Measurements from ENCODE around the gene SDHAF2. TPM values are rescaled to one million over a fixed set of nuclear protein-coding genes. Genes with fewer than 3 reads are reported as not detected.

SDHAF2 gene
- polyA plus RNA-seq, 1 of the 3 experiments (the other 2 are of a cell fraction): 81.7 TPM

- 70% methylated on average over 1 of the region's 5 CpGs for WGBS (ENCODE audit: low lambda C conversion rate)
- H3K27me3 ChIP-seq (ENCODE audit: insufficient read depth): no peaks in the 10 kb centered on the region
- H3K36me3 ChIP-seq (replicated peaks in 1 of 2; ENCODE audit: control insufficient read depth in 1 of 2, insufficient read depth in 2 of 2, low read length in 1 of 2): no peaks in the 10 kb centered on the region
- no peak overlapping the region for H2AFZ ChIP-seq (ENCODE audit: low read depth)
- ChIA-PET POLR2A (no interaction called here), CTCF (interaction anchor here (1.4 to 21.8 kb wide), 3 partner anchors 10 to 152 kb away, joined by 4 to 670 read pairs (median 31); partner anchors contain the start of gene LRRC10B)
- no peak for DNase-seq
- H3K79me2 ChIP-seq (ENCODE audit: insufficient read depth): no peaks in the 10 kb centered on the region
- H3F3A ChIP-seq (replicated peaks; ENCODE audit: insufficient read depth): no peaks in the 10 kb centered on the region
- peaks cover 6 to 29% of the 10 kb centered on the region in 2 experiments; a peak in 1 of 4 replicates for H3K4me1 ChIP-seq (ENCODE audit: control insufficient read depth in 1 of 2, insufficient read depth in 2 of 2, low read depth in 1 of 2, low read length in 1 of 2)
- no peak overlapping the region for H3K27ac ChIP-seq (ENCODE audit: low read depth in 2 of 2, low read length in 1 of 2)
- TF ChIP-seq USF1 (IDR thresholded peaks at IDR 0.05; ENCODE audit: borderline replicate concordance, low read depth): no peak
- no peak for TF ChIP-seq MXI1 (IDR thresholded peaks at IDR 0.05; ENCODE audit: low read depth, low read length)
- no peak for TF ChIP-seq POLR2AphosphoS5 (IDR thresholded peaks at IDR 0.05; ENCODE audit: low read depth, low read length)
- TF ChIP-seq GABPA (IDR thresholded peaks at IDR 0.05; ENCODE audit: low read depth): no peak
- TF ChIP-seq IRF3 (IDR thresholded peaks at IDR 0.05; ENCODE audit: low read depth, low read length): no peak
- no peak for TF ChIP-seq CTCF (IDR thresholded peaks at IDR 0.05)
- no peak for TF ChIP-seq YY1 (IDR thresholded peaks at IDR 0.05; ENCODE audit: low read depth)
- no peak for TF ChIP-seq NRF1 (IDR thresholded peaks at IDR 0.05; ENCODE audit: low read depth, low read length)
- TF ChIP-seq RFX5 (IDR thresholded peaks at IDR 0.05; ENCODE audit: low read length): no peak
- TF ChIP-seq USF2 (IDR thresholded peaks at IDR 0.05; ENCODE audit: borderline replicate concordance, low read depth, low read length): no peak
- no peak for TF ChIP-seq TCF12 (IDR thresholded peaks at IDR 0.05)
- no peak for TF ChIP-seq ZBTB33 (IDR thresholded peaks at IDR 0.05; ENCODE audit: borderline replicate concordance, low read depth)
- H3K9ac ChIP-seq: no peak overlapping the region
- H3K4me2 ChIP-seq: no peak overlapping the region
- no peaks in the 10 kb centered on the region for H3K9me3 ChIP-seq
- no peak overlapping the region for H3K4me3 ChIP-seq (ENCODE audit: low read depth in 2 of 2, low read length in 1 of 2)
- no peaks in the 10 kb centered on the region for H4K20me1 ChIP-seq (ENCODE audit: insufficient read depth)
- H3K9me2 ChIP-seq: no peaks in the 10 kb centered on the region
These were observed 56.9 kb downstream of the SDHAF2 start for GRCh38 chr11:61486779-61487178.
